ENCODE results near the gene CHADL.

CHADL gene

GRCh38 chr22:41256254-41257253 is 15.8 kb upstream of the CHADL start:
- DNase-seq = no peak

GRCh38 chr22:41254230-41254629 is 13.5 kb upstream of the CHADL start:
- no peak for DNase-seq

- DNase-seq = no peak
Observed at GRCh38 chr22:41252365-41252764, 11.6 kb upstream of the CHADL start.

- no peak for DNase-seq
Observed at GRCh38 chr22:41250127-41250526, 9.4 kb upstream of the CHADL start.

GRCh38 chr22:41249442-41249841 is 8.7 kb upstream of the CHADL start:
- DNase-seq = no peak

GRCh38 chr22:41248758-41249157 is 8.0 kb upstream of the CHADL start:
- no peak for DNase-seq

- no peak for DNase-seq
Observed at GRCh38 chr22:41248314-41248713, 7.6 kb upstream of the CHADL start.

GRCh38 chr22:41247703-41248102 is 7.0 kb upstream of the CHADL start:
- DNase-seq = no peak

GRCh38 chr22:41245917-41246499 is 5.3 kb upstream of the CHADL start:
- DNase-seq = no peak

- no peak for DNase-seq
Observed at GRCh38 chr22:41243361-41243760, 2.6 kb upstream of the CHADL start.

GRCh38 chr22:41242396-41243117 is 1.8 kb upstream of the CHADL start:
- DNase-seq = no peak

GRCh38 chr22:41241133-41241676 is 474 bp upstream of the CHADL start:
- no peak for DNase-seq

- DNase-seq = no peak
Observed at GRCh38 chr22:41239443-41240128, 1.1 kb downstream of the CHADL start.

GRCh38 chr22:41238570-41239442 is 1.9 kb downstream of the CHADL start:
- DNase-seq = no peak

- DNase-seq = peak; percentile 64
Observed at GRCh38 chr22:41237707-41238569, 2.8 kb downstream of the CHADL start.

- no peak for DNase-seq
Observed at GRCh38 chr22:41237036-41237706, 3.6 kb downstream of the CHADL start.

GRCh38 chr22:41234815-41235695 is 5.7 kb downstream of the CHADL start:
- no peak for DNase-seq

GRCh38 chr22:41231369-41231768 is 9.4 kb downstream of the CHADL start:
- DNase-seq = no peak

- no peak for DNase-seq
Observed at GRCh38 chr22:41230401-41230785, 10.3 kb downstream of the CHADL start.

Data from effector CD8-positive, alpha-beta T cell (primary cell).